ENCODE measurements around the gene GPC1. TPM values are rescaled to one million over a fixed set of nuclear protein-coding genes. Genes with fewer than 3 reads are reported as not detected.

The GPC1 gene
- total and polyA plus RNA-seq, 2 donors (not counting 1 experiment from before 2014, with no cell fraction given) = 1.2 to 3.3 TPM

- peaks cover 15% of the 10 kb centered on the region for H4K20me1 ChIP-seq (ENCODE audit: control insufficient read depth, insufficient read depth, low read length, poor library complexity, severe bottlenecking)
- H3K9me3 Mint-ChIP-seq (ENCODE audit: insufficient read depth) = no peaks in the 10 kb centered on the region
- ATAC-seq (ENCODE audit: low read depth) = no peak
- no peak overlapping the region for H3K4me3 ChIP-seq (ENCODE audit: control extremely low read depth in 1 of 5, extremely low read depth in 1 of 5, insufficient read depth in 1 of 5, low read depth in 2 of 5, low read length in 4 of 5)
- H3K4me1 Mint-ChIP-seq = peaks cover 8% of the 10 kb centered on the region
- DNase-seq = no peak
- no peak overlapping the region for H3K4me2 ChIP-seq (replicated peaks; ENCODE audit: low read depth, low read length, poor library complexity, severe bottlenecking)
- H3K27me3 ChIP-seq (replicated peaks in 1 of 4; ENCODE audit: control extremely low read depth in 1 of 4, control insufficient read depth in 3 of 4, insufficient read depth in 4 of 4, low read length in 3 of 4) = peaks cover 0 to 39% (median 13%) of the 10 kb centered on the region in 4 experiments
- no peaks in the 10 kb centered on the region for H3K79me2 ChIP-seq (ENCODE audit: control insufficient read depth, insufficient read depth, low read length)
- 94% methylated on average over 9 of the region's 15 CpGs for WGBS (ENCODE audit: insufficient coverage)
- ChIA-PET CTCF (interaction anchor here (1.1 kb wide), 1 partner anchor 24 kb away, joined by 3 read pairs; no protein-coding TSS in a partner anchor), POLR2A (no interaction called here)
- TF ChIP-seq, protein P1, sequence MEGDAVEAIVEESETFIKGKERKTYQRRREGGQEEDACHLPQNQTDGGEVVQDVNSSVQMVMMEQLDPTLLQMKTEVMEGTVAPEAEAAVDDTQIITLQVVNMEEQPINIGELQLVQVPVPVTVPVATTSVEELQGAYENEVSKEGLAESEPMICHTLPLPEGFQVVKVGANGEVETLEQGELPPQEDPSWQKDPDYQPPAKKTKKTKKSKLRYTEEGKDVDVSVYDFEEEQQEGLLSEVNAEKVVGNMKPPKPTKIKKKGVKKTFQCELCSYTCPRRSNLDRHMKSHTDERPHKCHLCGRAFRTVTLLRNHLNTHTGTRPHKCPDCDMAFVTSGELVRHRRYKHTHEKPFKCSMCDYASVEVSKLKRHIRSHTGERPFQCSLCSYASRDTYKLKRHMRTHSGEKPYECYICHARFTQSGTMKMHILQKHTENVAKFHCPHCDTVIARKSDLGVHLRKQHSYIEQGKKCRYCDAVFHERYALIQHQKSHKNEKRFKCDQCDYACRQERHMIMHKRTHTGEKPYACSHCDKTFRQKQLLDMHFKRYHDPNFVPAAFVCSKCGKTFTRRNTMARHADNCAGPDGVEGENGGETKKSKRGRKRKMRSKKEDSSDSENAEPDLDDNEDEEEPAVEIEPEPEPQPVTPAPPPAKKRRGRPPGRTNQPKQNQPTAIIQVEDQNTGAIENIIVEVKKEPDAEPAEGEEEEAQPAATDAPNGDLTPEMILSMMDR (IDR thresholded peaks at IDR 0.05) = no peak
- TF ChIP-seq EZH2 (IDR thresholded peaks at IDR 0.05; ENCODE audit: borderline replicate concordance, insufficient read depth, low read depth, low read length, poor library complexity, severe bottlenecking) = no peak
- H3K27ac ChIP-seq (ENCODE audit: low read length in 2 of 2) = no peak overlapping the region
- intact Hi-C loops (cut with micrococcal nuclease) = loop anchor here (5.0 to 10.0 kb wide), 2 partner anchors 302 to 415 kb away; partner anchors contain the start of genes COPS9 and NDUFA10
- no peak overlapping the region for H3K27ac Mint-ChIP-seq
- no peak overlapping the region for H2AFZ ChIP-seq (ENCODE audit: insufficient read depth, low read depth, low read length, poor library complexity, severe bottlenecking)
- H3K36me3 ChIP-seq (replicated peaks in 1 of 2; ENCODE audit: control extremely low read depth in 1 of 2, control insufficient read depth in 1 of 2, extremely low read depth in 1 of 2, insufficient read depth in 2 of 2, low read length in 1 of 2) = no peaks in the 10 kb centered on the region
- peaks cover 0 to 17% (median 0%) of the 10 kb centered on the region in 3 donors for H3K9me3 ChIP-seq (ENCODE audit: control extremely low read depth in 1 of 3, control insufficient read depth in 2 of 3, insufficient read depth in 1 of 3, low read length in 2 of 3)
- H3K9ac ChIP-seq (ENCODE audit: low read length) = no peak overlapping the region
- peaks cover 20 to 24% of the 10 kb centered on the region in 2 donors for H3K4me1 ChIP-seq (ENCODE audit: control insufficient read depth in 2 of 2, insufficient read depth in 2 of 2, low read length in 2 of 2)
- H3K4me3 Mint-ChIP-seq = no peak overlapping the region
- H3K27me3 Mint-ChIP-seq = peaks cover 10% of the 10 kb centered on the region
Measured at GRCh38 chr2:240439698-240440151, 4.3 kb downstream of the GPC1 start.

GRCh38 chr2:240440251-240440650 lies 4.8 kb downstream of the GPC1 start:
- no peak overlapping the region for H2AFZ ChIP-seq (ENCODE audit: insufficient read depth, low read depth, low read length, poor library complexity, severe bottlenecking)
- no peak overlapping the region for H3K9ac ChIP-seq (ENCODE audit: low read length)
- TF ChIP-seq, protein P1 (IDR thresholded peaks at IDR 0.05) = no peak
- TF ChIP-seq EZH2 (IDR thresholded peaks at IDR 0.05; ENCODE audit: borderline replicate concordance, insufficient read depth, low read depth, low read length, poor library complexity, severe bottlenecking) = no peak
- Mint-ChIP-seq H3K9me3 (ENCODE audit: insufficient read depth) (no peaks in the 10 kb centered on the region), H3K27ac (no peak overlapping the region), H3K4me3 (no peak overlapping the region), H3K27me3 (peaks cover 10% of the 10 kb centered on the region), H3K4me1 (peaks cover 8% of the 10 kb centered on the region)
- peaks cover 0 to 39% (median 13%) of the 10 kb centered on the region in 4 experiments for H3K27me3 ChIP-seq (replicated peaks in 1 of 4; ENCODE audit: control extremely low read depth in 1 of 4, control insufficient read depth in 3 of 4, insufficient read depth in 4 of 4, low read length in 3 of 4)
- peaks cover 0 to 17% (median 0%) of the 10 kb centered on the region in 3 donors for H3K9me3 ChIP-seq (ENCODE audit: control extremely low read depth in 1 of 3, control insufficient read depth in 2 of 3, insufficient read depth in 1 of 3, low read length in 2 of 3)
- intact Hi-C loops (cut with micrococcal nuclease) = no loop called here
- peaks cover 18 to 23% of the 10 kb centered on the region in 2 donors for H3K4me1 ChIP-seq (ENCODE audit: control insufficient read depth in 2 of 2, insufficient read depth in 2 of 2, low read length in 2 of 2)
- no peak overlapping the region for H3K4me3 ChIP-seq (ENCODE audit: control extremely low read depth in 1 of 5, extremely low read depth in 1 of 5, insufficient read depth in 1 of 5, low read depth in 2 of 5, low read length in 4 of 5)
- H4K20me1 ChIP-seq (ENCODE audit: control insufficient read depth, insufficient read depth, low read length, poor library complexity, severe bottlenecking) = peaks cover 15% of the 10 kb centered on the region
- H3K4me2 ChIP-seq (replicated peaks; ENCODE audit: low read depth, low read length, poor library complexity, severe bottlenecking) = no peak overlapping the region
- H3K36me3 ChIP-seq (replicated peaks in 1 of 2; ENCODE audit: control extremely low read depth in 1 of 2, control insufficient read depth in 1 of 2, extremely low read depth in 1 of 2, insufficient read depth in 2 of 2, low read length in 1 of 2) = no peaks in the 10 kb centered on the region
- DNase-seq (no peak), ATAC-seq (ENCODE audit: low read depth) (no peak)
- H3K27ac ChIP-seq (ENCODE audit: low read length in 2 of 2) = no peak overlapping the region
- 99% methylated on average over 7 of the region's 12 CpGs for WGBS (ENCODE audit: insufficient coverage)
- ChIA-PET POLR2A (no interaction called here), CTCF (interaction anchor here (0.5 to 1.1 kb wide), 2 partner anchors 25 to 41 kb away, joined by 3 read pairs; no protein-coding TSS in a partner anchor)
- H3K79me2 ChIP-seq (ENCODE audit: control insufficient read depth, insufficient read depth, low read length) = no peaks in the 10 kb centered on the region
